NCI-H1417 (cell line): ENCODE data around the gene GATA6.
A peak's percentile ranks its signal among the peaks of the same experiment; 100 is the strongest.
"Not testable (repeated sequence)": the region's sequence is repeated elsewhere in the genome, so short reads cannot be mapped to it uniquely, and the experiment has no call there.

Source experiments
- DNase-seq, 3 experiments: peaks; one replicate each; lab custom pipeline; 2025; lab: John Stamatoyannopoulos, UW

Gene GATA6

GRCh38 chr18:22204996-22205395 lies 35.6 kb downstream of the GATA6 start:
- no peak for DNase-seq

- DNase-seq: no peak
Measured at GRCh38 chr18:22207021-22207758, 37.8 kb downstream of the GATA6 start.

- DNase-seq: no peak
Measured at GRCh38 chr18:22210311-22210754, 40.9 kb downstream of the GATA6 start.

DNA sequence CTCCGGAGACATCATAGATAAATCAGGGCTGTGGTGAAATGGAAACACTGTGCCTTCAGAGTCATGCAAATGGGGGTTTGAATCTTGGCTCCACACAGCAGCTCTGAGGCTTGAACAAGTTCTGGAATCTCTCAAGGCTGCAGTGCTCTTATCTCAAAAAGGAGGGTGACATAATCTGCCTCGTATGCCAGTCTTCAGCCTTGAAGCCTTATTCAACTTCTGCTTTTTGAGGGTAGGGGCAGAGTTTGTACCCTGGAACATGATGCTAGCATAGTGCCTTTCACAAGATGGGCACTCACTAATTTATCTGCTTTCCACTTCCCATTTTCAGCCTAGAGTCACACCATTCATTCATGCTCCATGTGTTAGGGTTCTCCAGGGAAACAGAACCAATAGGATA lies 42.3 kb downstream of the GATA6 start:
- no peak for DNase-seq

DNA sequence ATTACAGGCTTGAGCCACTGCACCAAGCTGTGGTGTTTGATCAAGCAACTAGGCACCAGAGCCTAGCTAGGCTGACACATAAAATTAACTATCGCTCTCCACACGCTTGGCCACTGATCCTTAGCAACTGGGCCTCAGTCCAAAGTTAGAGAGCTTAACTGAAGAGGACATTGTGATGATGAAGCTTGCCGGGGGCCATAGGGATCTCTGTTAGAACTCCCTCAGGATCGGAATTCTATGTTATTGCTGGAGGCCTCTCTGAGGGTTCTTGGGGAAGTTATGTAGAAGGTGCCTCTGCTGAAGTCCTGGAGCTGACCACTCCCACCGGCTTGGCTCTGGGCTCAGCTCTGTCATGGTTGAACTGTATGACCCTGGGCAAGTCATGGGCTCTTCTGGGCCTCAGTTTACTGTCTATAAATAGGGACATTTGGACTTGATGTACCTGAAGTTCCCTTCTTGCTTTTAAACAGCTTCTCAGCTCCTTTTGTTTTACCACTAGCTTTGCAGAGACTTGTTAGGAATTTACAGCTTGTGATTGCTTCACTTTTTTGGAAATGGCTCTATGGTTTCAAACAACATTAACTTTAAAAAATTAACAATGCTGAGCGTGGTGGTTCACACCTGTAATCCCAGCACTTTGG lies 44.1 kb downstream of the GATA6 start:
- no peak for DNase-seq

GRCh38 chr18:22214731-22215528 lies 45.5 kb downstream of the GATA6 start:
- DNase-seq: no peak

- no peak for DNase-seq
Measured at GRCh38 chr18:22218835-22219234, 49.4 kb downstream of the GATA6 start.

GRCh38 chr18:22219568-22220355 lies 50.4 kb downstream of the GATA6 start:
- DNase-seq: no peak

GRCh38 chr18:22220585-22220984 lies 51.2 kb downstream of the GATA6 start:
- not testable (repeated sequence) for DNase-seq

GRCh38 chr18:22221350-22221749 lies 52.0 kb downstream of the GATA6 start:
- DNase-seq: no peak

GRCh38 chr18:22223254-22223964 lies 54.0 kb downstream of the GATA6 start:
- no peak for DNase-seq

GRCh38 chr18:22223965-22224322 lies 54.6 kb downstream of the GATA6 start:
- no peak for DNase-seq

GRCh38 chr18:22224339-22224738 lies 55.0 kb downstream of the GATA6 start:
- DNase-seq: no peak

DNA sequence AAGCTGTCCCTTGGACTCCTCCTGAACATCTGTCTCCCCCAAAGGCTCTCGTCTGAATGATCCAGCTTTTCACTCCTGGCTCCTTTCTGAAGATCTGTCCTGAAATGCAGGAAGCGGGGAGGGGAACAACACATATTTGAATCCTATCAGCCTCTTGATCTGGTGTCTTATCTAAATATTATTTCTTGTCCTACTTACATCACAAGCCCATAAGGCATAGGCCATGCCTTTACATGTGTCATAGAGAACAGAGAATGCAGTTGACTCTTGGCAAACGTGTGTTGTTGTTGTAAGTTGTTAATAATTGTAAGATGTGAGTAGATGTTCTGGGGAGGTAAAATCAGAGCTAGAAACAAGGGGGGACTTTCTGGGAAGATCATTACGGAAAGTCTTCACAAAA lies 57.4 kb downstream of the GATA6 start:
- DNase-seq: no peak

DNA sequence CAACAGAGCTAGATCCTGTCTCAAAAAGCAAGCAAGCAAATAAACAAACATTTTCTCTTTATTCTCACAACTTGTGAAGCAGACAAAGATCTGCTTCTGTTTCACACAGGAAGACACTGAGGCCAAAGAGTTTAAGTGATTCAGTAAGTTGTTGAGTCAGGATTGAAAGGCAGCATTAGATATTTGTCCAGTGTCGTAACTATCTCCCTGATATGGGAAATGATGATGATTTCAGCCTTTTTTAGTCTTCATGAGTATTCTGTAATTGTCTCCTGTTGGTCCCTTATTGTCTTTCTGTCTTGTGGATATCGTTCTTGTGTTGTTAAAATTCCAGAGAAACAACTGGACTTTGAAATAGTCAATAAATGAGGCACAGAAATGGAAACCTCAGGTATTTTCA lies 59.6 kb downstream of the GATA6 start:
- no peak for DNase-seq

- DNase-seq: no peak
Measured at GRCh38 chr18:22229456-22230124, 60.2 kb downstream of the GATA6 start.

DNA sequence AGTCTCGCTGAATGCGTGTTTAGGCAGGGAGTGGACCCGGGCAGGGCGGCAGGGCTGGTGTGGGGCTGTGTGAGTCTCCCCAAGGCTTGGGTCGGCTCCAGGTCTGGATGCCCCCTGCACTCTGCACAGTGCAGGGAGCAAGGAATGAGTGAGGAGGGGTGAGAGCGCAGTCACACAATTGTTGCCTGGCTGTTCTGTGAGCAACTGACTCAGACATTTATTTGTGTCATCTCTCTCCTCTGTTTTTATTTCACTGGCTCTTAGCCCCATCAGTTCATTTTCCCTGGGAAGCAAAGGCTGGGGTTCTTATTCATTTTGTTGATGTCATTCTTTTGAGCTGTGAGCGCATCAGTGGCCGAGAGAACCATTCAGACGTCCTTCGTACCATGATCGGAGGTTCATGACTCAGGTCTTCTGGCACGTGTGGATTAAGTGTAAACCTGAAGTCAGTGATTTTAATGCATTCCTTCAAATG lies 61.1 kb downstream of the GATA6 start:
- DNase-seq: no peak

DNA sequence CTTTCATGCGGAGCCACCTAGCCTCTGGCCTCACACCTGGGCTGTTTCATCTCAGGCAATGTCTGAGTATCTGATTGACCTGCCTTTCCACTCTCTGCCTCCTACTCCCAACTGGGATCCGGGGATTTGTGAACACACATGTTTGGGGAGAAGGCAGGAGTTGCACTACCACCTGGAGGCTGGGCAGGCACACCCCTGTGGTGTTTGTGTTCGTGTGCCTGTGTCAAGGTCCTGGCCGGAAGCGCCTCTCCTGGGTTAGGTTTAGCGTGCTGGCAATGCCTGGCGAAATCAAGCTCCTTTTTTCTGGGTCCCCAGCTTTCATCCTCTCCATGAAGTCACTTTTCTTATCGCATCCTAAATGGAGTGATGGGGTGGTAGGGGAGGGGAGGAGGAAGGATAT lies 63.9 kb downstream of the GATA6 start:
- no peak for DNase-seq

DNA sequence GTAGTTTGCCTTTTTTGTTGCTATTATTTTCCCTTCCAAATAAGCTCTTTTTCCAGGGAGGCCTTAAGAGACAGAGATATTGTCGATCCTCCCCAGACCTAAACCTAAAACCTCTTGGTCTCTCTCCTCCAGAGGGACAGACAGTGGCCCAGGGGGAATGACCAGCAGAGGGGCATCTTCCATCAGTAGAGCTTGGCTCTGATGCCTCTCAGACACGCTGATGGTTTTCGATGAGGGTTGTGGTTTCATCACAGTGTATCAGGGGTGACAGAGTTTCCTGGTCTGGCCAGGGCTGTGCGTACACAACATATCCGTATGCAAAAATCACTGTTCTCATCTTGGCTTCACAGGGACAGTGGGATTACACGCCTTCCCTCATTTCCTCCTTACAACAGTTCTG lies 68.6 kb downstream of the GATA6 start:
- DNase-seq: peak in 1 of 3 experiments; percentile 10

GRCh38 chr18:22238681-22239080 lies 69.3 kb downstream of the GATA6 start:
- no peak for DNase-seq

DNA sequence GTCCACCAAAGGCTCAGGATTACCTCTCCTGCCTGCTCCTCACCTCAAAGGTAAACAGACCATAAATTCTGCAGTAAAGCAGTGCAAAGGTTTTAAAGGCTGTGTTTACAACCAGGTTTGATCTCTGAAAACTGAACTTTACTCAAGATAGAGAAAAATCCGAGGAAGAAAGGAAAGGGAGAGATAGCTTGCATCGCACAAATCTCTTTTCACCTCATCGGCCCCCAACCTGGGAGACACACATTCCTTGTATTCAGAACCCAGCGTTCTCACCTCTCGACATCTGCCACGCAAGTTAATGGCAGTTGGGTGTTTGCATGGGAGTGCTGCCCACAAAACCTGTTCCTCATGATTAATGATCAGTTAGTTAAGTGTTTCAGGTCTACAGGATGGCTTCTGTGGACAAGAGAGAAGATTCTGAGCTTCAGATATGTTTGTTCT lies 72.6 kb downstream of the GATA6 start:
- peak in 2 of 3 experiments; percentile 1 to 5 for DNase-seq
